SJCRH30 (cell line): ENCODE measurements around the gene GADD45A. TPM values are rescaled to one million over a fixed set of nuclear protein-coding genes. Genes with fewer than 3 reads are reported as not detected.

Experiments
- DNase-seq, 2 experiments: peaks; one replicate each; pipeline ENCODE4 v3.0.0-alpha.2; 2015 to 2020
- H3K27ac ChIP-seq: fragments of 250-450 bp; sonication (Bioruptor Pico); 2 replicates; pipeline ENCODE4 v1.5.1; 2020; ENCODE audit warnings: mild to moderate bottlenecking, moderate library complexity
- H3K27me3 ChIP-seq: fragments of 250-450 bp; sonication (Bioruptor Pico); 2 replicates; pipeline ENCODE4 v1.5.1; 2020; ENCODE audit warnings: mild to moderate bottlenecking, moderate library complexity
- H3K36me3 ChIP-seq: fragments of 250-450 bp; sonication (Bioruptor Pico); 2 replicates; pipeline ENCODE4 v1.5.1; 2020; ENCODE audit warnings: mild to moderate bottlenecking, moderate library complexity
- H3K4me1 ChIP-seq: fragments of 250-450 bp; sonication (Bioruptor Pico); 2 replicates; pipeline ENCODE4 v1.5.1; 2020; ENCODE audit warnings: mild to moderate bottlenecking, moderate library complexity
- H3K4me3 ChIP-seq: fragments of 250-450 bp; sonication (Bioruptor Pico); 2 replicates; pipeline ENCODE4 v1.5.1; 2020; ENCODE audit warnings: mild to moderate bottlenecking, moderate library complexity
- H3K9me3 ChIP-seq: fragments of 250-450 bp; sonication (Bioruptor Pico); replicated peaks from 2 replicates; pipeline ENCODE4 v1.5.1; 2020; ENCODE audit warnings: mild to moderate bottlenecking, moderate library complexity
- total RNA-seq: library from RNA; depleted of rRNA; stranded (reverse); fragments of >200 nt; shearing (Covaris generic); gene quantifications from 2 replicates; pipeline ENCODE4 v1.2.3, GENCODE V29; 2014

GADD45A gene
- total RNA-seq, 1 experiment from 2014 or later, result 126 TPM

DNA sequence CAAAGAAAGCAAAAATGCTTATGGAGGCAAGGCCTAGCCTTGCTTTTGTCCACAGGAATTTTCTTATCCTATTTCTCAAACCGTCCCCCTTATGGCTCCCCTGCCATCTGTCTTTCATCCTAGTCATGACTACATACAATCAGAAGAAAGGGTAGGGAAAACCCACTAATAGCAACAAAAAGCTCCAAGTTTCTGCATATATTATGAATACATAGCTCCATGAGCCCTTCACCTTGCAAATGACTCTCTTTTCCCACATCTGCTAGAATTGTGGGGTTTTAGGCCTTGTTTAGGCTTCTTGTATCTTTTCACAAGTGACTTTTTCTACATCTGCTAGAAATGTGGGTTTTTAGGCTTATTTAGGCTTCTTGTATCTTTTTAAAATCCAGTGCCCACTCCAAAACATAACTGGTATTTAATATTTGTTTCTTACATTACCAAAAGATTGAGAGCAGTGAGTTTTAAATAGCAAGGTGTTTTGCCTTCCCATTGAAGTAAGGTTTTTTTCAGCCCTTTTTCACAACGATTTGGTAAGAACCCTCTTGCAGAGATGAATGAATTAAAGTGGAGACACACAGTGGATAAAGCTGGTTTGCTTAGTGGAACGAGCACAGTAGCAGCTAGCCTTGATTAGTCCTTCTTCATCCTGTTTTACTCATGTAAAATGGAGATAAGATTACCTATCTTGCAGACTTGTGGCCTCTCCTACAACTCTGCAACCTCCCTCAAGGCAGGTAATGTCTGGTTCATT lies 4.4 kb downstream of the GADD45A start:
- peaks cover 50% of the 10 kb centered on the region for H3K36me3 ChIP-seq
- no peak for DNase-seq
- H3K27ac ChIP-seq, result no peak overlapping the region; the same call in 1 of the 2 replicates
- no peak overlapping the region for H3K4me3 ChIP-seq
- no peaks in the 10 kb centered on the region for H3K27me3 ChIP-seq
- peaks cover 9% of the 10 kb centered on the region; the same call in 1 of the 2 replicates for H3K4me1 ChIP-seq
- H3K9me3 ChIP-seq, result no peaks in the 10 kb centered on the region

- peaks cover 50% of the 10 kb centered on the region for H3K36me3 ChIP-seq
- H3K27me3 ChIP-seq, result no peaks in the 10 kb centered on the region
- H3K27ac ChIP-seq, result no peak overlapping the region
- no peak for DNase-seq
- H3K4me3 ChIP-seq, result no peak overlapping the region
- peaks cover 11% of the 10 kb centered on the region for H3K4me1 ChIP-seq
- H3K9me3 ChIP-seq, result no peaks in the 10 kb centered on the region
These were observed 5.0 kb downstream of the GADD45A start for GRCh38 chr1:67690018-67690363.

- DNase-seq, result no peak
These were observed 5.4 kb downstream of the GADD45A start for GRCh38 chr1:67690411-67690810.

GRCh38 chr1:67691712-67692111 lies 6.7 kb downstream of the GADD45A start:
- Histone ChIP-seq H3K9me3 (no peaks in the 10 kb centered on the region), H3K4me3 (no peak overlapping the region), H3K27me3 (no peaks in the 10 kb centered on the region), H3K27ac (no peak overlapping the region), H3K36me3 (peaks cover 41% of the 10 kb centered on the region), H3K4me1 (peaks cover 25% of the 10 kb centered on the region)
- no peak for DNase-seq

More at GRCh38 chr1:67690411-67690810, 5.4 kb downstream of the GADD45A start:
- Histone ChIP-seq H3K4me1 (peaks cover 15% of the 10 kb centered on the region), H3K27ac (no peak overlapping the region), H3K4me3 (no peak overlapping the region), H3K36me3 (peaks cover 50% of the 10 kb centered on the region), H3K27me3 (no peaks in the 10 kb centered on the region), H3K9me3 (no peaks in the 10 kb centered on the region)

DNA sequence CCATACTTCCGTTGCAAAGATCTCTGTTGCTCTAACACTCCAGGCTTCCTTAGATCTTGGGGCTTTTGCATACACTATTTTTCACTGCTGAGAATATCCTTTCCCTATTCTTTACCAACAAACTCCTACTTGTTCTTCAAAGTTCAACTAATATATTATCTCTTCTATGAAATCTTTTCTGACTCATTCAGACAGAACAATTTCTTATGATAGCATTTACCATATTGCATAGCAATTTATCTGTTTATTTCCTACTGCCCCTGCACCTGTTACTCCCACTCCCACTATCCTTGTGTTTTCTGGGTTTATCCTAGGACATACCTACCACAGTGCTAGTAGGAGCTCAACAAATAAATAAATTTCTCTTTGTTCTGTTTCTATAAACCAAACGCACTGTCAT lies 11.0 kb downstream of the GADD45A start:
- no peaks in the 10 kb centered on the region for H3K27me3 ChIP-seq
- H3K9me3 ChIP-seq, result no peaks in the 10 kb centered on the region
- H3K4me3 ChIP-seq, result no peak overlapping the region
- H3K27ac ChIP-seq, result peak overlapping the region; percentile 7; the same call in 1 of the 2 replicates
- peaks cover 29% of the 10 kb centered on the region for H3K4me1 ChIP-seq
- peak in 1 of 2 experiments; percentile 50 for DNase-seq
- 0 out of 2 replicates have a peak, but pooled peaks cover 4% of the 10 kb centered on the region for H3K36me3 ChIP-seq

DNA sequence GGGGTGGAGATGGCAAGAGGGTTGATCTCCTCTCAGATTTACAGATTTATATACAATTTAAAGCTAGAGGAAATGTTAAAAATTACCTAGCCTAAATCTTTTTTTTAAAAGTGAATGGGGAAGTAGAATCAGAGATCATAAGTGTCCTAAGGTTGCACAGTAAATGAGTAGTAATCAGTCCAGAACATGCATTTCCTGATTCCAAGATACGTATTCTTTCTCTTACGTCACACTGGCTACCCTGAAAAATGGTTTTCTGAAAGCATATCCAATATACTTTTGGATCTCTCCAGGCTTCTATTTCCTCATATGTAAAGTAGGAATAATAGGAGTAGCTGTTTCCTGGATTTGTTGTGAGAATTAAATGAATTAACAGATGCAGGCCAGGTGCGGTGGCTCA lies 11.7 kb downstream of the GADD45A start:
- Histone ChIP-seq H3K27ac (peak overlapping the region; percentile 7; the same call in 1 of the 2 replicates), H3K4me3 (no peak overlapping the region), H3K4me1 (peaks cover 35% of the 10 kb centered on the region), H3K27me3 (no peaks in the 10 kb centered on the region), H3K9me3 (no peaks in the 10 kb centered on the region), H3K36me3 (no peaks in the 10 kb centered on the region)
- no peak for DNase-seq

- Histone ChIP-seq H3K27me3 (no peaks in the 10 kb centered on the region), H3K4me3 (no peak overlapping the region), H3K27ac (peak overlapping the region; percentile 17; the same call in 1 of the 2 replicates), H3K4me1 (peaks cover 50% of the 10 kb centered on the region), H3K36me3 (peaks cover 3% of the 10 kb centered on the region), H3K9me3 (no peaks in the 10 kb centered on the region)
- no peak for DNase-seq
These were observed 15.2 kb downstream of the GADD45A start for GRCh38 chr1:67700220-67700619.

DNA sequence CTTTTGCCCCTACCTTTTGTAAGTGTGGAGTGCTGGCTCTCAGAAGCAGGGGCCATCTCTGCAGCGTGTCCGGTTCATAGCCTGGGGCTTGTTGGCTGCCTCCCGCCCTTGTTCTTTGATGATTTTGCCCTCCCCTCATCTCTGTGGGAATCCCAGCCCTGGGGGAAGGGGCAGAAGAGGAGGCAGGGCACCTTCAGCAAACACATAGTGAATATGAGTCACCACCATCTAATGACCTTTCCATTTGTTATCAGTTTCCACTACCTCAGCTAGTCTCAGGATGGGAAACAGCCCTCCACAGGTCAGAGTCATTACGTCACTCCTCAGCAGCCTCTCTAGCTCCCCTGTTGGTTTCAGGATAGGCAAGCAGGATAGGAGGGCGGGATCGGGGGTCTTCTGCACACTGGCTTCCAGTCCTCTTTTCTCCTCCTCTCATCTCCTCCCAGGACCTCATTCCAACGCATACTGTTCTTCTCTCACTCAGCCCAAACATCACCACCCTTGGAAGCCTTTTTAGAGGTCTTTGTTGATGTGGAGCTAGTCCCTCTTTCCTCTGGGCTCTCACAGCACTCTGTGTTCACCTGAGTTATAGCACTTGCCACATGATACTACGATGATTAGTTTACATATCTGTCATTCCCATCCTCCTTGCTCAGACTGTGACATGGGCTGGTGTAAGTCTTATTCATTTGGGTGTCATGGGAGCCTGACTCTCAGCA lies 15.8 kb downstream of the GADD45A start:
- H3K36me3 ChIP-seq, result peaks cover 3% of the 10 kb centered on the region
- H3K9me3 ChIP-seq, result no peaks in the 10 kb centered on the region
- peaks cover 46% of the 10 kb centered on the region for H3K4me1 ChIP-seq
- no peaks in the 10 kb centered on the region for H3K27me3 ChIP-seq
- peak; percentile 58 to 77 for DNase-seq
- peak overlapping the region; percentile 17; the same call in 1 of the 2 replicates for H3K27ac ChIP-seq
- no peak overlapping the region for H3K4me3 ChIP-seq

GRCh38 chr1:67701876-67702275 lies 16.9 kb downstream of the GADD45A start:
- Histone ChIP-seq H3K27ac (no peak overlapping the region), H3K27me3 (no peaks in the 10 kb centered on the region), H3K36me3 (peaks cover 3% of the 10 kb centered on the region), H3K4me1 (peaks cover 36% of the 10 kb centered on the region), H3K9me3 (no peaks in the 10 kb centered on the region), H3K4me3 (no peak overlapping the region)
- no peak for DNase-seq

- Histone ChIP-seq H3K9me3 (no peaks in the 10 kb centered on the region), H3K27ac (peak overlapping the region; percentile 54), H3K4me1 (peaks cover 35% of the 10 kb centered on the region), H3K4me3 (no peak overlapping the region), H3K27me3 (no peaks in the 10 kb centered on the region), H3K36me3 (peaks cover 3% of the 10 kb centered on the region)
- DNase-seq, result peak; percentile 83 to 94
These were observed 19.4 kb downstream of the GADD45A start for GRCh38 chr1:67704351-67704750.

DNA sequence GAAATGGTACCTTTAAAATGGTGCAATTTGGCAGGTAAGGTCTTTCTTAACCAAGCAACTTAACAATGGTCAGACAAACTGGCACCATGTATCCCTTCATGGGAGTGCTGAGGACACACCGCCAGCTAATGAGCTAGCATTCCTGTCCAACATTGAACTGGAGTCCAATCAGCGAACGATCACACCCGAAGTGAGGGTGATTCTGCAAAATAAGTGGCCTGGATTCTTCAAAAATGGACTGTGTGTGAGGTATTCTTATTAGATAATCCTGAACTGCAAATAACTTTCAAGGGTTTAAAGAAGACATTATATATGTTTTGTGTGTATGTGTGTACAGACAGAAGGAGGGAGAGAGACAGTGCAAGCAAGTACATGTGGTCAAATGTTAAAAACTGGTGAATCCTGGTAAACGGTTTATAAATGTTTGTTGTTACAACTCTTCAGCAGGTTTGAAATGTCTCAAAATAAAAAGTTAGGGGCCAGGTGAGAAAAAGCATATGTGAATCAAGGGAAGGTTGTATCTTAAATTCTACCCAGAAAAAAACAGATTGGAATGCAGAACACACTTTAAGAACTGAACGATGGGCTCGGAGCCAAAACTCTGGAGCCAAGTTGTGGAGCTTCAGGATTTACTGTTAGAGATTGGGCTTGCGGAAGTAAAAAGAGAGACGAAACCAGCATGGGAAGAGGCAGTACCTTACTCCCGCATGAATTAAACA lies 20.9 kb downstream of the GADD45A start:
- no peak overlapping the region for H3K27ac ChIP-seq
- H3K27me3 ChIP-seq, result no peaks in the 10 kb centered on the region
- no peak overlapping the region for H3K4me3 ChIP-seq
- DNase-seq, result no peak
- H3K9me3 ChIP-seq, result no peaks in the 10 kb centered on the region
- peaks cover 3% of the 10 kb centered on the region for H3K36me3 ChIP-seq
- H3K4me1 ChIP-seq, result peaks cover 27% of the 10 kb centered on the region

- DNase-seq, result no peak
- no peaks in the 10 kb centered on the region; the same call in none of the 2 replicates for H3K36me3 ChIP-seq
- no peaks in the 10 kb centered on the region for H3K27me3 ChIP-seq
- H3K4me1 ChIP-seq, result peaks cover 41% of the 10 kb centered on the region
- no peaks in the 10 kb centered on the region for H3K9me3 ChIP-seq
- H3K4me3 ChIP-seq, result no peak overlapping the region
- H3K27ac ChIP-seq, result no peak overlapping the region
These were observed 23.6 kb downstream of the GADD45A start for GRCh38 chr1:67708606-67709005.

- no peaks in the 10 kb centered on the region; the same call in none of the 2 replicates for H3K36me3 ChIP-seq
- no peaks in the 10 kb centered on the region for H3K27me3 ChIP-seq
- H3K4me1 ChIP-seq, result peaks cover 39% of the 10 kb centered on the region
- no peak for DNase-seq
- H3K27ac ChIP-seq, result no peak overlapping the region
- no peaks in the 10 kb centered on the region for H3K9me3 ChIP-seq
- H3K4me3 ChIP-seq, result no peak overlapping the region
These were observed 25.4 kb downstream of the GADD45A start for GRCh38 chr1:67710417-67710816.

DNA sequence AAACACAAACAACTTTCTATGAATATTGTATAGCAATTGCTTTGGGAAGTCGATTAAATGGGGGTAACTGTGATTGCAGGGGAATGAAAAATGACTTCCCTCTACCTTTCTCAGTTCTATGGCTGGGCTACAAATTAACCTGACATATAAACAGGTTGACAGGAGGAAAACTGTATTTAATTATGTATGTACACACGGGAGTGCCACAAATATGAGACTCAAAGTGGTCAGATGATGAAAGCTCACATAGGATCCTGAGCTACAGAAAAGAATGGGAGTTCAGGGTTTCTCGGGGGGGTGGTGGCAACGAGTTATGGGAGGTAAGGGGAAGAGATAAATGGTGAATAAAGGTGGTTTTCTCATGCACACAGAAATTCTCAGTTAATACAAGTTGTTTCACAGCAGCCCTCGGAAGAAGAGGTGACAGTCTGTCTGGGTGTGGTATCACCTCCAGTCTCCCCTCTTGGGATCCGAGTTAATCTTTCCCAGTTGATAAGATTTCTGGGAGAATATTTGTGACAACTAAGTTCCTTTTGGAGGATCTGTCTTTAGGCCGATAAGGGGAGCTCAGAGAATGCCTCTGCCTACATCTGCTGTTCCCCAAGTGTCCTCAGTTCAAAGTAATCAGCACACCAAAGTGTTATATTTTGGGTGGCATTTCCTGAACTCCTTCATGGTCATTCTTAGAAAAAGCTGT lies 26.3 kb downstream of the GADD45A start:
- Histone ChIP-seq H3K36me3 (no peaks in the 10 kb centered on the region; the same call in 1 of the 2 replicates), H3K9me3 (no peaks in the 10 kb centered on the region), H3K4me1 (peaks cover 43% of the 10 kb centered on the region), H3K27ac (peak overlapping the region; percentile 79), H3K27me3 (no peaks in the 10 kb centered on the region), H3K4me3 (no peak overlapping the region)
- no peak for DNase-seq
